GM21723 (cell line): ENCODE results near the gene LRMDA.

Experiments used
- ATAC-seq: cut with Tn5 transposase; IDR thresholded peaks from one replicate; pipeline ENCODE4 v1.9.1; 2021; ENCODE audit warnings: mild to moderate bottlenecking, moderate library complexity; ENCODE audit not compliant: unreplicated experiment

The LRMDA gene

GRCh38 chr10:76169246-76169645, 737.8 kb downstream of the LRMDA start:
- ATAC-seq = no peak

- ATAC-seq = no peak
These were observed 740.6 kb downstream of the LRMDA start for GRCh38 chr10:76172020-76172419.

- ATAC-seq = no peak
These were observed 744.2 kb downstream of the LRMDA start for GRCh38 chr10:76175533-76176165.

GRCh38 chr10:76176166-76176550, 744.7 kb downstream of the LRMDA start:
- ATAC-seq = no peak

GRCh38 chr10:76177936-76178335, 746.5 kb downstream of the LRMDA start:
- no peak for ATAC-seq

GRCh38 chr10:76178532-76179292, 747.3 kb downstream of the LRMDA start:
- no peak for ATAC-seq

GRCh38 chr10:76179806-76180205, 748.4 kb downstream of the LRMDA start:
- no peak for ATAC-seq

- no peak for ATAC-seq
These were observed 753.2 kb downstream of the LRMDA start for GRCh38 chr10:76184647-76185046.

- no peak for ATAC-seq
These were observed 754.3 kb downstream of the LRMDA start for GRCh38 chr10:76185471-76186301.

GRCh38 chr10:76188216-76188615, 756.8 kb downstream of the LRMDA start:
- no peak for ATAC-seq

- ATAC-seq = no peak
These were observed 759.3 kb downstream of the LRMDA start for GRCh38 chr10:76190634-76191270.

- ATAC-seq = no peak
These were observed 759.9 kb downstream of the LRMDA start for GRCh38 chr10:76191336-76191735.

- ATAC-seq = no peak
These were observed 760.7 kb downstream of the LRMDA start for GRCh38 chr10:76192151-76192550.

GRCh38 chr10:76192694-76193320, 761.4 kb downstream of the LRMDA start:
- ATAC-seq = no peak

GRCh38 chr10:76195654-76196390, 764.4 kb downstream of the LRMDA start:
- no peak for ATAC-seq

- ATAC-seq = no peak
These were observed 765.9 kb downstream of the LRMDA start for GRCh38 chr10:76197293-76197692.

GRCh38 chr10:76198287-76199035, 767.0 kb downstream of the LRMDA start:
- ATAC-seq = no peak

- no peak for ATAC-seq
These were observed 770.5 kb downstream of the LRMDA start for GRCh38 chr10:76201962-76202361.

GRCh38 chr10:76202777-76203176, 771.4 kb downstream of the LRMDA start:
- ATAC-seq = no peak
